H1 (cell line): ENCODE results near the gene SPEF1. TPM values are rescaled to one million over a fixed set of nuclear protein-coding genes. Genes with fewer than 3 reads are reported as not detected.

Experiments
- CTCF ChIA-PET: fragments of 300-600 bp; sonication (Branson Sonifier 250); formaldehyde crosslinking; loops from one replicate; lab custom pipeline; 2021; ENCODE audit not compliant: partially characterized antibody; lab: Charles Lee
- POLR2A ChIA-PET: fragments of 300-600 bp; sonication (Branson Sonifier 250); formaldehyde crosslinking; loops from one replicate; lab custom pipeline; 2021; ENCODE audit warnings: inconsistent platforms; ENCODE audit not compliant: partially characterized antibody; lab: Charles Lee
- DNase-seq, 2 experiments: peaks; one replicate each; pipeline versions ENCODE4 v3.0.0 to v3.0.0-alpha.2; 2010 to 2022; ENCODE audit warnings: low spot score in 2 of 2, low read depth in 1 of 2, mixed read lengths in 1 of 2
- FAIRE-seq: peaks from 2 replicates; lab custom pipeline; 2011; peaks lifted over from hg19 to GRCh38; lab: Jason Lieb, UNC
- H2AFZ ChIP-seq: 2 replicates; pipeline ENCODE4 v1.8.1; 2012; ENCODE audit warnings: low read length, inconsistent platforms
- H2AK5ac ChIP-seq: 2 replicates; pipeline ENCODE4 v1.6.1; 2013; ENCODE audit warnings: low read depth, low read length
- H2BK120ac ChIP-seq: replicated peaks from 2 replicates; pipeline ENCODE3; 2013; ENCODE audit warnings: low read depth, low read length, inconsistent platforms
- H2BK12ac ChIP-seq: 2 replicates; pipeline ENCODE4 v1.6.1; 2013; ENCODE audit warnings: low read depth, low read length
- H2BK15ac ChIP-seq: 2 replicates; pipeline ENCODE4 v1.6.1; 2013; ENCODE audit warnings: low read length
- H2BK20ac ChIP-seq: 2 replicates; pipeline ENCODE4 v1.6.1; 2013; ENCODE audit warnings: low read length
- H2BK5ac ChIP-seq: 2 replicates; pipeline ENCODE4 v1.6.1; 2013; ENCODE audit warnings: low read depth, low read length
- H3K14ac ChIP-seq: 2 replicates; pipeline ENCODE4 v1.6.1; 2013; ENCODE audit warnings: inconsistent platforms; ENCODE audit not compliant: insufficient read length
- H3K18ac ChIP-seq: 2 replicates; pipeline ENCODE4 v1.6.1; 2013; ENCODE audit warnings: low read length; ENCODE audit errors: extremely low read depth
- H3K23ac ChIP-seq: 2 replicates; pipeline ENCODE4 v1.6.1; 2013; ENCODE audit warnings: inconsistent platforms; ENCODE audit not compliant: insufficient read length
- H3K23me2 ChIP-seq: 2 replicates; pipeline ENCODE4 v1.6.1; 2013; ENCODE audit warnings: low read depth, low read length
- H3K27ac ChIP-seq: 2 replicates; pipeline ENCODE4 v1.6.1; 2011; ENCODE audit warnings: low read depth, low read length, inconsistent platforms
- H3K27me3 ChIP-seq, 4 experiments: replicated peaks in 1 of 4; 1 replicate in 1 of 4; 2 replicates in 3 of 4; pipeline versions ENCODE4 v1.6.1 to v1.8.1; 2011 to 2013; ENCODE audit warnings: low read length in 3 of 4, mild to moderate bottlenecking in 3 of 4, inconsistent platforms in 2 of 4, mixed read lengths in 2 of 4, moderate library complexity in 1 of 4; ENCODE audit not compliant: control insufficient read depth in 3 of 4, insufficient read depth in 3 of 4; ENCODE audit errors: extremely low read depth in 1 of 4
- H3K36me3 ChIP-seq, 4 experiments: 2 replicates each; pipeline versions ENCODE4 v1.6.1 to v1.8.1; 2011 to 2013; ENCODE audit warnings: mild to moderate bottlenecking in 4 of 4, low read length in 3 of 4, moderate library complexity in 2 of 4, control low read depth in 1 of 4, inconsistent platforms in 1 of 4; ENCODE audit not compliant: insufficient read depth in 4 of 4, control insufficient read depth in 2 of 4
- H3K4ac ChIP-seq: replicated peaks from 2 replicates; pipeline ENCODE3; 2013; ENCODE audit warnings: low read length, low read depth, mixed read lengths, inconsistent platforms; ENCODE audit not compliant: insufficient read length
- H3K4me1 ChIP-seq, 4 experiments: replicated peaks in 1 of 4; 1 replicate in 1 of 4; 2 replicates in 3 of 4; pipeline versions ENCODE4 v1.6.1 to v1.8.1; 2011 to 2013; ENCODE audit warnings: low read length in 3 of 4, inconsistent platforms in 2 of 4, mixed read lengths in 1 of 4; ENCODE audit not compliant: insufficient read depth in 4 of 4, control insufficient read depth in 3 of 4
- H3K4me2 ChIP-seq, 2 experiments: 2 replicates each; pipeline versions ENCODE4 v1.6.1 to v1.8.1; 2011 to 2013; ENCODE audit warnings: low read depth in 2 of 2, low read length in 2 of 2, control low read depth in 1 of 2, inconsistent platforms in 1 of 2, mild to moderate bottlenecking in 1 of 2; ENCODE audit not compliant: insufficient read depth in 1 of 2
- H3K4me3 ChIP-seq, 4 experiments: fragments of 200-600, 300-600 bp in 1 of 4; sonication (generic), shearing (Covaris generic), sonication (Bioruptor Twin) in 1 of 4; 2 replicates each; pipeline versions ENCODE4 v1.5.1 to v1.8.1; 2011 to 2016; ENCODE audit warnings: low read length in 4 of 4, low read depth in 3 of 4, control low read depth in 2 of 4, inconsistent platforms in 2 of 4, mild to moderate bottlenecking in 2 of 4, mixed read lengths in 1 of 4, moderate library complexity in 1 of 4; ENCODE audit not compliant: insufficient read depth in 2 of 4; ENCODE audit errors: extremely low read depth in 1 of 4
- H3K56ac ChIP-seq: replicated peaks from 2 replicates; pipeline ENCODE3; 2013; ENCODE audit warnings: low read depth, mild to moderate bottlenecking, mixed read lengths, low read length, inconsistent platforms; ENCODE audit not compliant: insufficient read length
- H3K79me1 ChIP-seq: 2 replicates; pipeline ENCODE4 v1.6.1; 2013; ENCODE audit warnings: low read depth, low read length, control low read depth
- H3K79me2 ChIP-seq, 2 experiments: 2 replicates each; pipeline versions ENCODE4 v1.6.1 to v1.8.1; 2012 to 2013; ENCODE audit warnings: low read length in 2 of 2, mild to moderate bottlenecking in 2 of 2, inconsistent platforms in 1 of 2; ENCODE audit not compliant: insufficient read depth in 2 of 2, control insufficient read depth in 1 of 2
- H3K9ac ChIP-seq, 4 experiments: replicated peaks in 1 of 4; 1 replicate in 1 of 4; 2 replicates in 3 of 4; pipeline versions ENCODE4 v1.6.1 to v1.8.1; 2011 to 2013; ENCODE audit warnings: low read depth in 3 of 4, low read length in 3 of 4, control low read depth in 2 of 4, mild to moderate bottlenecking in 2 of 4, moderate library complexity in 2 of 4, inconsistent platforms in 1 of 4; ENCODE audit errors: extremely low read depth in 1 of 4
- H3K9me3 ChIP-seq, 2 experiments: 2 replicates each; pipeline versions ENCODE4 v1.6.1 to v1.8.1; 2012 to 2013; ENCODE audit warnings: mild to moderate bottlenecking in 2 of 2, moderate library complexity in 2 of 2, control low read depth in 1 of 2, inconsistent platforms in 1 of 2, low read depth in 1 of 2, low read length in 1 of 2, mixed read lengths in 1 of 2; ENCODE audit not compliant: insufficient read depth in 2 of 2
- H4K20me1 ChIP-seq, 2 experiments: replicated peaks in 1 of 2; 2 replicates each; pipeline versions ENCODE3 to v1.8.1; 2011 to 2013; ENCODE audit warnings: inconsistent platforms in 2 of 2, low read length in 2 of 2, mild to moderate bottlenecking in 1 of 2; ENCODE audit not compliant: insufficient read depth in 2 of 2, control insufficient read depth in 1 of 2
- H4K5ac ChIP-seq: 2 replicates; pipeline ENCODE4 v1.6.1; 2013; ENCODE audit warnings: low read length, low read depth, mixed read lengths, inconsistent platforms; ENCODE audit not compliant: insufficient read length
- H4K8ac ChIP-seq: 2 replicates; pipeline ENCODE4 v1.8.0; 2013; ENCODE audit warnings: mild to moderate bottlenecking, moderate library complexity, low read length, inconsistent platforms; ENCODE audit not compliant: insufficient read depth; ENCODE audit errors: extremely low read depth
- H4K91ac ChIP-seq: replicated peaks from 2 replicates; pipeline ENCODE3; 2013; ENCODE audit warnings: low read length, mixed read lengths, inconsistent platforms; ENCODE audit not compliant: insufficient read length
- ASH2L ChIP-seq: fragments of 200-600, 300-600 bp; sonication (generic); IDR thresholded peaks from one replicate; pipeline ENCODE4 v1.7.1; 2017; ENCODE audit warnings: low read length
- CBX5 ChIP-seq: fragments of 300-800, 300-1000 bp; sonication (generic); IDR thresholded peaks from 2 replicates; pipeline ENCODE4 v1.7.1; 2016; ENCODE audit warnings: antibody characterized with exemption, low read length, low read depth
- WGBS, 2 experiments: shearing (Covaris generic) in 1 of 2; methylation state at CpG; one replicate each; pipeline versions ENCODE4 v1.1.6 to v1.1.7; 2013 to 2015; ENCODE audit warnings: low lambda C conversion rate in 2 of 2, mixed read lengths in 2 of 2, inconsistent platforms in 1 of 2, low coverage in 1 of 2, missing lambda C conversion rate in 1 of 2; ENCODE audit not compliant: insufficient replicate concordance in 2 of 2, insufficient coverage in 1 of 2, insufficient read length in 1 of 2; ENCODE audit errors: extremely low coverage in 1 of 2, missing lambda C conversion rate in 1 of 2; 5-methylcytosine and 5-hydroxymethylcytosine counted together
- polyA plus RNA-seq, 7 experiments: library from polyadenylated mRNA; depleted of rRNA in 3 of 7; stranded (reverse) in 5 of 7; unstranded in 2 of 7; fragments of >200 nt in 5 of 7; fragments of 200-250 nt in 2 of 7; gene quantifications; 1 replicate in 5 of 7; 2 replicates in 1 of 7; 4 replicates in 1 of 7; pipeline versions ENCODE4 v1.2.1 to v1.2.3, GENCODE V29; 2011 to 2013; ENCODE audit warnings: missing spikeins in 2 of 7, mixed read lengths in 2 of 7
- total RNA-seq: library from RNA; stranded (reverse); fragmentation: NEBNext Ultra II Directional; extraction: Animal tissue kit (Norgen Biotek cat#: 25700); gene quantifications from 2 replicates; pipeline ENCODE4 v1.2.1, GENCODE V29; 2021

The SPEF1 gene
- total and polyA plus RNA-seq, 2 of the 8 experiments (the other 6 are each of a cell fraction or from before 2014, with no cell fraction given), result 0.51 to 0.71 TPM

DNA sequence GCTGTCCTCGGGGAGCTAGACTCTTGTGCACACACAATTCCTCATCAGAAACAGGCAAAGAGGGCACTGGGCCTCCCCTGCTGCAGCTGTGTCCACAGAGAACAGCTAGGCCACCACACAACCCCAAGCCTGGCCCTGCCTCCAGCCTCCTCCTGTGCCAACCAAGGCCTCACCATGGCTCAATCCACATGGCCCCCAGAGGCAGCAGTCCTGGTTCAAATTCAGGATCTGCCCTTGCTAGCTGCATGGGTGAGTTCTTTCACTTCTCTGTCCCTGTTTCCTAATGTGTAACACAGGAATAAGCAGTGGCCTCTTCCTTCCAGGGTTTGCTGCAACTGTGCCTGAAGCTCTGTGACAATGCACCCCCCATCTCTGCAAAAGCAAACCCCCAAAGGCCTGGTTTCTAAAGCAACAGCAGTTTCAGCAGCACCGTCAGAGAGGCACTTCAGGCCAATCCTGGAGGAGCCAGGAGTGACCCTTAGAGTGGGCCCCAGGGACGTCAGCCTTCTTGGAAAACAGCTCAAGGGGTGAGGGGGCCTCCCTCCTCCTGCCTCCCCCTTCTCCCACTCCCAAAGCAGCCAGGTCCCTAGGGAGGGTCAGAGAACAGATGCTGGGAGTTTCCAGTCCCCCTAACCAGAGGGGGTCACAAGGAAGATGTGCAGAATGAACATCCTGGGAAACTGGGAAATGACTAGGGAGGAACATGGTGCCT, 15.9 kb downstream of the SPEF1 start:
- H2BK5ac ChIP-seq, result no peak overlapping the region
- FAIRE-seq (no peak), DNase-seq (no peak)
- H4K8ac ChIP-seq, result no peak overlapping the region
- H3K27me3 ChIP-seq, result no peaks in the 10 kb centered on the region
- TF ChIP-seq CBX5 (no peak), ASH2L (no peak)
- H3K4ac ChIP-seq, result no peak overlapping the region
- no peak overlapping the region for H2AK5ac ChIP-seq
- H3K27ac ChIP-seq, result no peak overlapping the region
- peaks cover 0 to 10% of the 10 kb centered on the region in 2 experiments for H4K20me1 ChIP-seq
- H3K79me1 ChIP-seq, result peaks cover 16% of the 10 kb centered on the region
- H2BK12ac ChIP-seq, result no peak overlapping the region
- peaks cover 0 to 6% (median 0%) of the 10 kb centered on the region in 4 experiments; a peak in 1 of 8 replicates for H3K36me3 ChIP-seq
- no peak overlapping the region for H2BK15ac ChIP-seq
- peaks cover 12% of the 10 kb centered on the region; the same call in 1 of the 2 replicates for H3K23me2 ChIP-seq
- 94% methylated on average over 3 of the region's 3 CpGs; no CpG with 5 or more reads in 1 of the 2 experiments for WGBS, 2 experiments
- no peak overlapping the region for H2BK120ac ChIP-seq
- H2BK20ac ChIP-seq, result no peak overlapping the region
- CTCF ChIA-PET, result interaction anchor here (0.7 to 14.2 kb wide), 9 partner anchors 13 to 248 kb away, joined by 3 to 277 read pairs (median 3); partner anchors contain the start of gene SPEF1
- no peak overlapping the region for H3K4me3 ChIP-seq
- no peak overlapping the region for H3K56ac ChIP-seq
- no peak overlapping the region for H3K9ac ChIP-seq
- H3K23ac ChIP-seq, result no peak overlapping the region
- no peak overlapping the region for H2AFZ ChIP-seq
- no peaks in the 10 kb centered on the region for H3K9me3 ChIP-seq
- no peak overlapping the region for H3K14ac ChIP-seq
- H4K91ac ChIP-seq, result no peak overlapping the region
- peaks cover 3 to 15% (median 6%) of the 10 kb centered on the region in 4 experiments; a peak in 6 of 7 replicates for H3K4me1 ChIP-seq
- no peak overlapping the region; a peak in 1 of 4 replicates for H3K4me2 ChIP-seq
- peaks cover 0 to 30% of the 10 kb centered on the region in 2 experiments; a peak in 1 of 4 replicates for H3K79me2 ChIP-seq
- POLR2A ChIA-PET, result interaction anchor here (1.2 to 4.4 kb wide), 2 partner anchors 10 to 13 kb away, joined by 4 to 46 read pairs; no protein-coding TSS in a partner anchor
- no peak overlapping the region for H4K5ac ChIP-seq
- no peak overlapping the region for H3K18ac ChIP-seq
